Kidney (tissue), 22 donors: ENCODE results near the gene ZNF148. TPM values are rescaled to one million over a fixed set of nuclear protein-coding genes. Genes with fewer than 3 reads are reported as not detected.

Experiments
- DNase-seq, 5 donors: peaks; one replicate each; pipeline ENCODE4 v3.0.0-alpha.2; 2013 to 2020
- FAIRE-seq: peaks from 2 replicates; lab custom pipeline; 2012; peaks lifted over from hg19 to GRCh38; lab: Jason Lieb, UNC
- H3K27ac ChIP-seq, 2 donors: one replicate each; pipeline ENCODE4 v1.7.0; 2013; ENCODE audit warnings: low read depth in 2 of 2, low read length in 2 of 2, inconsistent platforms in 1 of 2
- H3K27me3 ChIP-seq: one replicate; pipeline ENCODE4 v1.7.1; 2013; ENCODE audit warnings: low read length, inconsistent platforms; ENCODE audit not compliant: control insufficient read depth, insufficient read depth
- H3K36me3 ChIP-seq, 3 donors: one replicate each; pipeline versions ENCODE4 v1.7.0 to v1.7.1; 2013; ENCODE audit warnings: low read length in 3 of 3, control low read depth in 1 of 3, inconsistent platforms in 1 of 3; ENCODE audit not compliant: insufficient read depth in 3 of 3, control insufficient read depth in 2 of 3
- H3K4me1 ChIP-seq, 3 donors: one replicate each; pipeline versions ENCODE4 v1.7.0 to v1.7.1; 2013; ENCODE audit warnings: low read length in 3 of 3, inconsistent platforms in 1 of 3, low read depth in 1 of 3; ENCODE audit not compliant: control insufficient read depth in 2 of 3, insufficient read depth in 2 of 3
- H3K4me3 ChIP-seq, 3 donors: one replicate each; pipeline versions ENCODE4 v1.7.0 to v1.8.1; 2013; ENCODE audit warnings: low read length in 3 of 3, control low read depth in 1 of 3, inconsistent platforms in 1 of 3
- H3K9ac ChIP-seq, 3 donors: one replicate each; pipeline versions ENCODE4 v1.7.0 to v1.7.1; 2013; ENCODE audit warnings: low read length in 3 of 3, control low read depth in 1 of 3, inconsistent platforms in 1 of 3
- H3K9me3 ChIP-seq, 3 donors: one replicate each; pipeline versions ENCODE4 v1.7.0 to v1.7.1; 2013; ENCODE audit warnings: low read length in 3 of 3, control low read depth in 1 of 3, inconsistent platforms in 1 of 3; ENCODE audit not compliant: control insufficient read depth in 2 of 3, insufficient read depth in 1 of 3
- intact Hi-C: fragments of 100-400 bp; cut with DNase I; formaldehyde crosslinking; loops from one replicate; pipeline ENCODE4 v1.11.1; 2022
- long read RNA-seq, 10 donors: library from polyadenylated mRNA in 1 of 10; unstranded in 1 of 10; transcript quantifications; one replicate each; pipeline ENCODE4 v2.0.0 and lab custom pipeline, GENCODE V29; 2021 to 2026
- polyA plus RNA-seq: library from polyadenylated mRNA; stranded (reverse); fragments of 350-450 nt; fragmentation: Illumina TruSeq; extraction: RNeasy Lipid Tissue Mini Kit (QIAGEN cat#74804); gene quantifications from one replicate; pipeline ENCODE4 v1.2.3, GENCODE V29; 2014; ENCODE audit warnings: low read depth, low replicate concordance; ENCODE audit not compliant: insufficient read depth
- total RNA-seq: library from RNA; stranded (reverse); fragmentation: NEBNext Ultra II Directional; extraction: Animal tissue kit (Norgen Biotek cat#: 25700); gene quantifications from one replicate; pipeline ENCODE4 v1.2.1, GENCODE V29; 2021
- TF ChIP-seq, protein P1 (sequence below): IDR thresholded peaks from 3 replicates; pipeline ENCODE4 v1.5.1; 2012; ENCODE audit warnings: mild to moderate bottlenecking, moderate library complexity, borderline replicate concordance; ENCODE audit not compliant: insufficient read depth; ENCODE audit errors: extremely low read depth
- donor health status: control.
- donor health status: control.
- donor health status: control.
- donor health status: control.
- donor health status: control.
- donor health status: DM: yes; HTN: yes; CAD: no.
- donor health status: Normal renal cell carcinoma (clear cell type).

Gene ZNF148, protein sequence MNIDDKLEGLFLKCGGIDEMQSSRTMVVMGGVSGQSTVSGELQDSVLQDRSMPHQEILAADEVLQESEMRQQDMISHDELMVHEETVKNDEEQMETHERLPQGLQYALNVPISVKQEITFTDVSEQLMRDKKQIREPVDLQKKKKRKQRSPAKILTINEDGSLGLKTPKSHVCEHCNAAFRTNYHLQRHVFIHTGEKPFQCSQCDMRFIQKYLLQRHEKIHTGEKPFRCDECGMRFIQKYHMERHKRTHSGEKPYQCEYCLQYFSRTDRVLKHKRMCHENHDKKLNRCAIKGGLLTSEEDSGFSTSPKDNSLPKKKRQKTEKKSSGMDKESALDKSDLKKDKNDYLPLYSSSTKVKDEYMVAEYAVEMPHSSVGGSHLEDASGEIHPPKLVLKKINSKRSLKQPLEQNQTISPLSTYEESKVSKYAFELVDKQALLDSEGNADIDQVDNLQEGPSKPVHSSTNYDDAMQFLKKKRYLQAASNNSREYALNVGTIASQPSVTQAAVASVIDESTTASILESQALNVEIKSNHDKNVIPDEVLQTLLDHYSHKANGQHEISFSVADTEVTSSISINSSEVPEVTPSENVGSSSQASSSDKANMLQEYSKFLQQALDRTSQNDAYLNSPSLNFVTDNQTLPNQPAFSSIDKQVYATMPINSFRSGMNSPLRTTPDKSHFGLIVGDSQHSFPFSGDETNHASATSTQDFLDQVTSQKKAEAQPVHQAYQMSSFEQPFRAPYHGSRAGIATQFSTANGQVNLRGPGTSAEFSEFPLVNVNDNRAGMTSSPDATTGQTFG
- 74.4 TPM for total RNA-seq
- polyA plus RNA-seq: 5.4 TPM
- long read RNA-seq, donor 1, full-length matches to known transcripts: 7 of 7 reads
- long read RNA-seq, donor 1, partial matches to known transcripts: 0 of 7 reads
- long read RNA-seq, donor 1, other reads (novel, unspliced or antisense): 0 of 7 reads
- long read RNA-seq, donor 2, full-length matches to known transcripts: 5 of 5 reads
- long read RNA-seq, donor 2, partial matches to known transcripts: 0 of 5 reads
- long read RNA-seq, donor 2, other reads (novel, unspliced or antisense): 0 of 5 reads
- long read RNA-seq, donor 3, full-length matches to known transcripts: 6 of 6 reads
- long read RNA-seq, donor 3, partial matches to known transcripts: 0 of 6 reads
- long read RNA-seq, donor 3, other reads (novel, unspliced or antisense): 0 of 6 reads
- long read RNA-seq, donor 4, full-length matches to known transcripts: 9 of 9 reads
- long read RNA-seq, donor 4, partial matches to known transcripts: 0 of 9 reads
- long read RNA-seq, donor 4, other reads (novel, unspliced or antisense): 0 of 9 reads
- long read RNA-seq, donor 5: 0 reads
- long read RNA-seq, donor 6, full-length matches to known transcripts: 12 of 12 reads
- long read RNA-seq, donor 6, partial matches to known transcripts: 0 of 12 reads
- long read RNA-seq, donor 6, other reads (novel, unspliced or antisense): 0 of 12 reads
- long read RNA-seq, donor 7, full-length matches to known transcripts: 24 of 48 reads
- long read RNA-seq, donor 7, partial matches to known transcripts: 3 of 48 reads
- long read RNA-seq, donor 7, other reads (novel, unspliced or antisense): 21 of 48 reads
- long read RNA-seq, donor 8, full-length matches to known transcripts: 9 of 9 reads
- long read RNA-seq, donor 8, partial matches to known transcripts: 0 of 9 reads
- long read RNA-seq, donor 8, other reads (novel, unspliced or antisense): 0 of 9 reads
- long read RNA-seq, donor 9, full-length matches to known transcripts: 3 of 3 reads
- long read RNA-seq, donor 9, partial matches to known transcripts: 0 of 3 reads
- long read RNA-seq, donor 9, other reads (novel, unspliced or antisense): 0 of 3 reads
- long read RNA-seq, donor 10, partial matches to known transcripts: 0 of 1 reads
- long read RNA-seq, donor 10, other reads (novel, unspliced or antisense): 0 of 1 reads

DNA sequence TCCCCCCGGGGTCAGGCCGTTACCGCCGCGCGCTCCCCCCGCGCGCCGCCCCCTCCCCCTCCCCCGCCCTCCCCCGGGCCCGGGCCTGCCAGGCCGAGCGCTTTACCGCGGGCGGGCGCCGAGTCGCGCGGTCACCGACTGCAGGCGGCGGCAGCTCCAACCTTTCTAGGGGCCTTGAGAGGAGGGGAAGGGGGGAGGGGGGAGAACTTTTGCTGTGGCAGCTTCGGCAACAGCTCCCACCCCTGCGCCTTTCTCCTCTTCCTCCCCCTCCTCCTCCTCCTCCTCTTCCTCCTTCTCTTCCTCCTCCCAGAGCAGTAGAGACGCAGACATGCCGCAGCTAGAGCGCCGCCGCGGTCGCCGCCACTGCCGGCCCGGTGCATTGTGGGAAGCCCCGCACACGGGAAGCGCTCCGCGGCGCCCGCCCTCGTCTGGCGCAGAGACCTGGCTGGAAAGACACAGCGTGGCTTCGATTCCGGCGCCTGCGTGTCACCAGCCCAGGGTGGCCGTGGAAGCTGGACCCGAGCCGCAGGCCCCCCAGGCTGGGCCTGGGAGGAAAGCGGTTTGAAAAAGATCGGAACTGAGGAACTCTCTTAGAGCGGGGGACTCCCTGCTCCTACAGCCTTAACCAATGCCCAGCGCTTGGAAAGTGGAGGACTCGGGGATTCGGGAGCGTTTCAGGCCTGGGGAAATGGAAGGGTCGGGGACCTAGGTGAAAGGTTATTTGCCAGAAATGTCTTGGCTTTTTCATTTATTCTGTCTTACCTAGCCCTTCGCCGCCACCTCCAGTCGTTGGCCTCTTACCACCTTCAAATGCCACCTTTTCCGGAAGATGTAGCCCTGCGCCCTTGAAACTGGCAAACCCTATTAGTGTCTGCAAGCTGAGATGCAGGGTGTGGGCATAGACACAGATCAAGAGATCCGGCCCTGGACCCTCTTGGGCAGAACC is at the start of gene ZNF148:
TSS of gene ZNF148 (minus strand) at position 330 of the 946 bp plus-strand sequence. CDS start 61,685 bp downstream, outside the sequence.
- no peak for FAIRE-seq
- Histone ChIP-seq H3K9ac (peak within 1 kb of the TSS; percentile 50 to 93 (median 88)), H3K27me3 (no peaks in the 10 kb centered on the region), H3K27ac (peak within 1 kb of the TSS; percentile 84 to 87), H3K4me3 (peak within 1 kb of the TSS; percentile 65 to 88 (median 81)), H3K4me1 (peaks cover 0 to 9% (median 4%) of the 10 kb centered on the region in 3 donors), H3K9me3 (no peaks in the 10 kb centered on the region), H3K36me3 (no peaks in the 10 kb centered on the region)
- TF ChIP-seq, protein P1, sequence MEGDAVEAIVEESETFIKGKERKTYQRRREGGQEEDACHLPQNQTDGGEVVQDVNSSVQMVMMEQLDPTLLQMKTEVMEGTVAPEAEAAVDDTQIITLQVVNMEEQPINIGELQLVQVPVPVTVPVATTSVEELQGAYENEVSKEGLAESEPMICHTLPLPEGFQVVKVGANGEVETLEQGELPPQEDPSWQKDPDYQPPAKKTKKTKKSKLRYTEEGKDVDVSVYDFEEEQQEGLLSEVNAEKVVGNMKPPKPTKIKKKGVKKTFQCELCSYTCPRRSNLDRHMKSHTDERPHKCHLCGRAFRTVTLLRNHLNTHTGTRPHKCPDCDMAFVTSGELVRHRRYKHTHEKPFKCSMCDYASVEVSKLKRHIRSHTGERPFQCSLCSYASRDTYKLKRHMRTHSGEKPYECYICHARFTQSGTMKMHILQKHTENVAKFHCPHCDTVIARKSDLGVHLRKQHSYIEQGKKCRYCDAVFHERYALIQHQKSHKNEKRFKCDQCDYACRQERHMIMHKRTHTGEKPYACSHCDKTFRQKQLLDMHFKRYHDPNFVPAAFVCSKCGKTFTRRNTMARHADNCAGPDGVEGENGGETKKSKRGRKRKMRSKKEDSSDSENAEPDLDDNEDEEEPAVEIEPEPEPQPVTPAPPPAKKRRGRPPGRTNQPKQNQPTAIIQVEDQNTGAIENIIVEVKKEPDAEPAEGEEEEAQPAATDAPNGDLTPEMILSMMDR: no peak
- peak; percentile 93 to 96 (median 95) for DNase-seq
- intact Hi-C loops: no loop called here

DNA sequence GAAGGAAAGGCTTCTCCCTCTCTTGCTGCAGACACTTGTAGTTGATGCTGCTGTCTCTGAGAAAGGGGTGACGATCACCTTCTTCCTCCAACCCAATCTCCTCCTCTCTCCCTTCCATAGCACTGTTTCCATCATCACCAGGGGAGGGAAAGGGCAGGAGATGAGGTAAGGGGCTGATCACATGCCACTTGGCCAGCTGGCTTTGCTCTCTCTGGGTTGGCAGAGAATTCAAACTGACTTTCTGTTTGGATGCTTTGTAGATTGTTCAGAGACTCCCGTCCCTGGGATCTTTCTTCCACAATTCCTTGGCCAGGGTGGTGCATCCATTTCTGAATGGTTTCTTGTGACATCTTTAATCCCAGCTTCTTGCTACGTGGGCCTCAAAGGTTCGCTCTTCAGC is 43.2 kb upstream of the ZNF148 start:
- DNase-seq: no peak
- no peaks in the 10 kb centered on the region for H3K27me3 ChIP-seq
- H3K4me3 ChIP-seq: no peak overlapping the region
- no peak overlapping the region for H3K27ac ChIP-seq
- H3K9ac ChIP-seq: no peak overlapping the region
- TF ChIP-seq, protein P1: no peak
- no peak for FAIRE-seq
- H3K9me3 ChIP-seq: no peaks in the 10 kb centered on the region
- H3K36me3 ChIP-seq: no peaks in the 10 kb centered on the region
- no peaks in the 10 kb centered on the region for H3K4me1 ChIP-seq
- intact Hi-C loops: no loop called here
